HG03342 (cell line): Measurements from ENCODE around the gene LKAAEAR1.

Experiments used
- ATAC-seq: cut with Tn5 transposase; IDR thresholded peaks from one replicate; pipeline ENCODE4 v1.9.1; 2021; ENCODE audit warnings: mild to moderate bottlenecking, moderate library complexity; ENCODE audit not compliant: unreplicated experiment

The LKAAEAR1 gene

GRCh38 chr20:64052987-64053840 lies 31.0 kb downstream of the LKAAEAR1 start:
- no peak for ATAC-seq

GRCh38 chr20:64052326-64052722 lies 31.9 kb downstream of the LKAAEAR1 start:
- ATAC-seq: no peak

DNA sequence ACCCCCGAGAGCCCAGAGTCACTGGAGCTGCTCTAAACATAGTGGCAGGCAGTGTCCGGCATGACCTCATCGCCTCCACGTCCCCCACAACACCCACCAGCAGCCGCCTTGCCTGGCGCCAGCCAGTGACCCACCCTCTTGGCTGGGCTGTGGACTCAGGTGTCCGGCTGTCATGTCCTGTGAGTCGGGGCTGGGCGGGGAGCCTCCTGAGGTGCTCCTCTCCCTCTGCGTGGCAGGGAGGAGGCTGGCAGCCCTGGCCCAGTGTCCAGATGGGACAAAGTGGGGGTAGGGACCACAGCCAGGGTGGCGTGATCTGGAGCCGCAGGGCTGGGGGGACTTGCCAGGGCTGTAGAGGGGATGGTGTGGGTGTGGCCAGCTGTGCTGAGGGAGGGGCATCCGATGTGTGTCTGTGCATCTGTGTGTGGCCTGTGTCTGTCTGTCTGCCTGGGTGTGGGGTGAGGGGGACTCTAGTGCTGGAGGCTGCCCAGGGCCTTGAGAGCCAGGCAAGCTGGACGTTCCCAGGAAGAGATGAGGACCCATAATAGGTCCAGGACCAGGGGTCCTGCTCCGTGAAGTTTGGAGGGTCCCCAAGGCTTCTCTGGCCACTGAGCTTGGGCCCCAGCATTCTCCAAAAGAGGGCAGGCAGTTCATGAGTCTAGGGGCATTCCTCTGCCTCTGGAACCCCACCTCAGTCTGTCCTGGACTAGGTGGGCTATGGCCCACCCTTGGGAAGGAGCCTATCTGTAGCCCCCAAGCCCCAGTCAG lies 32.5 kb downstream of the LKAAEAR1 start:
- ATAC-seq: no peak

DNA sequence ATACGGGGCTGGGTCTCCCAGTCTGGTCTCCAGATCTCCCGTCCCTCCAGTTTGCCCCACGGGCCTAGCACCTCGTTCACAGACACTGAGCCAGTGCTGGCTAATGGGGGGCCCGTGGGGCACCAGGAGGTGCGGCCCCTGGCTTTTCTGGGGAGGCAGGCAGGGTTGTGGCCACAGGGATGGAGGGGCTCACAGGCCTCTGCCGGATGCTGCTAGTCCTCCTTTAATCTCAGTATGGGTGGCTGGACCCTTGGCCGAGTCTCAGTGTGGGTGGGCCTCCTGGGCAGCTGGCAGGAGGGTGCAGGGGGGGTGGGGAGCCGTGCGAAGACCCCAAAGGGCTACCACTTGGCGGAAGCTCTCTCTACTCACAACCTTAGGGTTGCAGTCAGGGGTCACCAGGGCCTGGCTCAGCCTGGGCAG lies 33.2 kb downstream of the LKAAEAR1 start:
- no peak for ATAC-seq

DNA sequence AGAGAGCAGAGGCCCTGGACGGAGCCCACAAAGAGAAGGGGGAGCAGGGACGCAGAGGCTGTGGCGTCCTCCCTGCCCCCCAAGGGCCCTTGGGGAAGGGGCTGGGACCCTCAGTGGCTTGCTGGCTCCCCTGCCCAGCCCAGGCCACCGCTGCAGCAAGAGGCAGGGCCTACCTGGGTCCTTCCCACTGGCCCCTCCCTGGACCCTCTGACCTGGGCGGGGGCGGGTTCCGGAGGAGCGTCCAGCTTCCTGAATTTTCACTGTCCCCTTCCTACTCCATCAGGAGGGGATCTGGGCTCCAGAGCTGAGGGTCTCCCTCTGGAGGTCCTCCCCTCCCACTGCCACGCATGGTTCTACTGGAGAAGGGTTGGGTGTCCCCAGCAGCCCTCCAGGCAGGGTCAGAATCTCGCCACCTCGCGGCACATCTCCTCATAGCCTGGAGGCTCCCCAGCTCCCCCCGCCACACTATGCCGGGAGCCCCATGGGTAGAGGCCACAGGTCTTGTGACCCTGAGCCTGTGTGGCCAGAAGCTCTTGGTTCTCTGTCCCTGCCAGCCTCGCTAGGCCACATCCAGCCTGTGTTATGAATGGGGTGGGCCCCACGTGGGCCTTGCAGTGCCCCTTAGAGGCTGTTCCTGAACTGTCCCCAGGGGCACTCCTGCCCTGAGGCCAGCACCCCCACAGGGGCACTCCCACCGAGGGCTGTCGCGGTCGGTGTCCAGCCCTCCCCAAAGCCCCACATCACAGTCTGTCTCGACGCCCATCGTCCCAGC lies 33.8 kb downstream of the LKAAEAR1 start:
- ATAC-seq: no peak

DNA sequence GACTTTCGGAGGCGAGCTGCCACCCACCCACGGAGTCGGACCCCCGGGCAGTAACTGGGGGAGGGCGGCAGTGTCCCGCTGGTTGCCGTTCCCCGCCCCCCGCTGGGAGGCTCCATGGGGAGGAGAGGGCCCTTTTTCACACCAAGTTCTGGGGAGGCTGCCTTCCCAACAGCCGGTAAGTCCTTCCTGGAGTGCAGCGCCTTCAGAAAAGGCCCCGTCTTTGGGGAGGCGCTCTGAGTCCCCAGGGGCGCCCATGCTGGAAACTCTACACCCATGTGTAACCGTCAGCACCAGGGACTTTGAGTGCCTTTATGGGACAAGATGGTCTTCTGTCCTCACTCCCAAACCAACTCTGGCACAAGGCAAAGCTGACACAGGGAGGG lies 34.3 kb downstream of the LKAAEAR1 start:
- no peak for ATAC-seq

DNA sequence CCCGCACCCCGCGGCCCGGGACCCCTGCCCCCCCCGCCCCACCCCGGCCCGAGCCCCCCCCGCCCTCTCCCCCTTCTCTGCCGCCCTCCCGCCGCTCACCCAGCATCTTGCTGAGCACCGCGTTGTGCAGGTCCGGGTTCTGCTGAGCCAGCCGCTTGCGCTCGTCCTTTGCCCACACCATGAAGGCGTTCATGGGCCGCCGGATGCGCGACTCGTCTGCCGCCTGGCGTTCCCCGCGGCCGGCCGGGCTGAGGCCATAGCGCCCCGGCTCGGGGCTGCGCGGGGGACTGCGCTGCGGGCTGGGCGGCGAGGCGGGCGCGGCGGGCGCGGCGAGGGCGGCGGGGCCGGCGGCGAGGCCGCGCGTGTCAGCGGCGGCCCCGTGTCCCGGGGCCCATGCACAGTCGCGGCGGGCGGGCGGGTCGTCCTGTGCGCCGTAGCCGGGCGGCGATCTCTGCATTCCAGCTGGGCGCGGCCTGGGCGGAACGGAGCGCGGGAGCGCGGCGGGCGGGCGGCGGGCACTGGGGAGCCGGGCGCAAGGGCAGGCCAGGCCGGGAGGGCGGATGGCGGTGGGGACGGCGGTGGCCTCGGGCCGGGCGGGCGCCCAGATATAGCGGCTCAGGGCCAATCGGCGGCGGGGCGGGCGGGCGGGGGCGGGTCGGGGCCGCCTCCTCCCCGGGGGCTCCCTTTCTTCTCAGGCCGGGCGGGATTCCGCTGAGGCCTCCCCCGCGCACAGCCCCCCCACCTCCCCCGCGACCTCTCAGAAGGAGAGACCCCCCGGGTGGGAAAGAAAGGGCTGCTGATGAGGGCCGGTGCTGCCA lies 34.9 kb downstream of the LKAAEAR1 start, which contains the start of gene SOX18:
SOX18 (minus strand) TSS at position 580 of the 818 bp plus-strand sequence; CDS start at position 457, 123 bp downstream.
- ATAC-seq: no peak

- no peak for ATAC-seq
Observed at GRCh38 chr20:64048402-64049044, 35.7 kb downstream of the LKAAEAR1 start.

GRCh38 chr20:64047968-64048401 lies 36.2 kb downstream of the LKAAEAR1 start:
- no peak for ATAC-seq

DNA sequence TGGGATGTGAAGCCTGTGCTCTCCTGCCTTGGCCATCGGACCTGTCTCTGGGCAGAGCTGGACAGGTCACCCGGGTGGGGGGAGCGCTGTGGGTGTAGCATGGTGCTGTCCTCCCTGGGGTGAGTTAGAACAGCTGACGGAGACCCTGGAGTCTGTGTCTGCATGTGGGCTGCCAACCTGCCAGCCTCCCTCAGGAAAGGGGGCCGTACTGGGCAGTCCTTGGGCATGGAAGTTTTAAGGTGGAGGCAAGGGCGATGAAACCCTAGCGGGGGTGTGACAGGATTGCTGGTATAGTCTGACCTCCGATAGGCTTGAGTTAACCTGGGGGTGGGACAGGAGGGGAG lies 37.2 kb downstream of the LKAAEAR1 start:
- no peak for ATAC-seq

DNA sequence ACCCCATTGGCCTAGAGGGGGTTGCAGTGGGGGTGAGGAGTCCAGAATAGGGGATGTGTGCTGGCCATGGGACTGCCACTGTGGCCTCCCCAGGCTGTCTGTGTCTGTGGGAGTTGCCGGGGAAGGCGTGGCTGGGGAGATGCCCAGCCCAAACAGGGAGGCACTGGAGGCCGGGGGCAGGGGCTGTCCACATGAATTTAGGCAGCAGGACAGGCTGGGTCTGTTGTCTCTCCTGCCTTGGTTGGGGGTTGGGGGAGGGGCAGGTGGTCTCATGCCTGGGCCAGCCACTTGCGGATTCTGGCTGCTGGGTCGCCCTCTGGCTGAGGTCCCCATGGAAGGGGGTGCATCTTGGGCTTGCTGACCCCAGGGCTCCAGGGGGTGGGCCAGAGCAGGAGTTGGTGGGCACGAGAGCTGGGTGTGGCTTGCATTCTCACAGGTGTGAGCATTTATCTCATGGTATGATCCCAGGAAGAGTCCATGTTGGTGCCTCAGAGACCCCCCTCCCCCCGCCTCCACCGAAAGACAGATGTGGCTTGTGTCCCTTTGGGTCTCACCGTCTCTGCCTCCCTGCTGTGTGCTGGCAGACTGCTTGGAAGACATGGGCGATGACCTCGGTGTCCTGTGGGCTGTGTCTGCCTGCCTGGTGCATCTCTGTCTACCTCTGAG lies 38.7 kb downstream of the LKAAEAR1 start:
- ATAC-seq: no peak

GRCh38 chr20:64044484-64045247 lies 39.5 kb downstream of the LKAAEAR1 start:
- ATAC-seq: no peak

DNA sequence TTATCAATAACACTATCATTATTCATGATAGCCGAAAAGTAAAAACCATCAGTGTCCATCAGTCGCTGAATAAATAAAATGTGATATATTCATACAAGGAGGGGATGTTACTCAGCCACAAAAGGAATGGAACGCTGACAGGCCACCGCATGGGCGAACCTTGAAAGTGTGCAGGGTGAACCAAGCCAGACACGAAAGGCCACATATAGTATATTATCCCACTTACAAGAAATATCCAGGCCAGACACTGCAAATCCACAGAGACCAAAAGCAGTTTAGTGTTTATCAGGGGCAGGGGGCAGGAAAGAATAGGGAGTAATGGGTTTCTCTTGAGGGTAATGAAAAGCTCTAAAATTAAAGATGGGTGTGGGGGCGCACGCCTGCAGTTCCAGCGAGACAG lies 40.4 kb downstream of the LKAAEAR1 start:
- ATAC-seq: no peak

DNA sequence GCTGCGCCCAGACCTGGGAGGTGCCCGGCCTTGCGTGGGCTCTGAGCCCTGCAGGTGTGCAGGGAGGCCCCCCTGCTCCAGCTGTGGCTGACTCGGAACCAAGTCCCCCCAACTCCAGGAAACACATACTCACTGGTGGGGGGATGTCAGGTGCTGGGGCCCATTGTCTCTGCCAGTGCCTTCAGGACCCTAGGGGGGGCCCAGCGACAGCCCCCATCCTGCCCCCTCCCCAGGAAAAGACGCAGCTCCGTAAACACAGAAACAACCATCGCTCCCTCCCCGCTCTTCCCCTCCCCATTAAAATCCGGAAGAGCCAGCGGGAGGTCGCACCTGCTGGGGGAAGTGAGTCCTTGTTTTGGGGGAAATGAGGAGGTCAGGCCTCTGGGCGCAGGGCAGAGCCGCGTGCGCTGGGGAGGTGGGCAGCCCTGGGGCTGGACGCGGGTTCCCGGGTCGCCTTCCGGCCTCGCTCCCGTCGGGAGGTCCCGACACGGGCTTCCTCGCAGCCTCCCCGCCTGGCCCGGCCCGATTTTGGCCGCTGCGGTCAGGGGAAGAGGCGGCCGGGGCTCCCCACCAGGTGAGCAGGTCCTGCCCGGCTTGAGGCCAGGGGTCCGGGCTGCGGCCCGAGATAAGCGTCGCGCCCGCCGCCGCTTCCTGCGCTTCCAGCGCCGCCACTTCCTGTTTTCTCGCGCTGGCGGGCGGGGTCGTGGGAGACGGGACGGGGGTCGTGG lies 42.0 kb downstream of the LKAAEAR1 start:
- ATAC-seq: no peak

DNA sequence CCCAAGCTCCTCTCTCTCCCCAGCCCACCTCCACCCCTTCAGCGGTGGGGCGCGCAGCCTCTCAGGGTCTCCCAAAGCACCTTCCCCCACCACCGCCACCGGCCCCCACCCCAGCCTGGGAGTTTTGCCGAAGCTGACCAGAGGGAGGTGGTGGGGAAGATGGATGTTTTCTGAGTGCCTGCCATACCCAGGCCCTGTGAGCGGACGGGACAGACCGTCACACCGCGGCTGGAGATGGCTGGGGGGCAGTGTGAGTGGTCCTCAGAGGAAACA lies 42.5 kb downstream of the LKAAEAR1 start:
- no peak for ATAC-seq

GRCh38 chr20:64041040-64041780 lies 43.0 kb downstream of the LKAAEAR1 start:
- no peak for ATAC-seq

DNA sequence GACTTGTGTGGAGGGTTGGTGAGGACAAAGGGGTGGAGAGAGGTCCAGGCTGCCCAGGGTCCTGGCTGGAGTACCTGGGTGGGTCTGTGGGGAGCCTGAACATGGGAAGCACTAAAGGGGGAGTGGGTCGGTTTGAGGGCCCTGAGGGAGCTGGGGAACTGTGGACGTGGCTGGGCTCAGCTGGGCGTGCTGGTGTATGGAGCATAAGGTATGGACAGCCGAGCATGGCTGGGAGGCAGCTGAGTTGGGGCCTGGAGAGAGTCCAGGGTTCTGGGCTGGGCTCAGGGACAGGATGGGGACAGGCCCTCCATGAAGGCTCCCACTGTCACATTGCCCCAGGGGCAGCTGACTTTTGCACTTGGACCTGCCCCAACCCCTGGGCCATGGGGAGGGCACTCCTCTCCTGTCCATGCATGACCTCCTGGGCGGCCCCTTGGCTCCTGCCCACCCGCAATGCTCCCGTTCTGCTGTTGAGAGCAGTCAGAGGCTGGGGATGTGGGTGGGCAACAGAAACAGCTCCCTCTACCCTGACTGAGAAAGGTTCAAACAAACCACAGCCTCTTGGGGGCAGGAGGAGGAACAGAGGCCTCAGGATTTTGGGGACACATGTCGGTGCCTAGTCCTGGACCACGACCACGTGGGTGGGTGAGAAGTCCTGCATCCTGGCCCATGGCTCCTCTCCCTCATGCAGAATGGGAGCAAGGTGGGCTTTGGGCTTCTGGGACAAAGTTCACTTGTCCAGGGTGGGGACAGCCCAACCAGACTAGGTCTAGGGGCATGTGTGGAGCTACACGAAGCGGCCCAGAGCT lies 43.8 kb downstream of the LKAAEAR1 start:
- ATAC-seq: no peak
